K562 (cell line): ENCODE results near the gene ARHGAP8. TPM values are rescaled to one million over a fixed set of nuclear protein-coding genes. Genes with fewer than 3 reads are reported as not detected.
A peak's percentile ranks its signal among the peaks of the same experiment; 100 is the strongest.

Source experiments
- ATAC-seq: fragments of 200-7000 bp; cut with Tn5 transposase; 3 replicates; pipeline ENCODE4 v1.9.1; 2020; ENCODE audit warnings: moderate library complexity
- BruUV-seq: library from RNA; stranded (reverse); fragments of 400-500 nt; replicated peaks from 2 replicates; lab custom pipeline; 2021; lab: Mats Ljungman, UMichigan
- CTCF ChIA-PET: fragments of 300-600 bp; formaldehyde crosslinking; extraction: SDS; loops from one replicate; lab custom pipeline; 2021; ENCODE audit warnings: low intra/inter-chr PET ratio; lab: Yijun Ruan, JAX
- POLR2A ChIA-PET: fragments of 300-600, 350-650 bp; sonication (Branson Sonifier 250); formaldehyde crosslinking; extraction: SDS; loops from one replicate; lab custom pipeline; 2021; ENCODE audit warnings: antibody characterized with exemption, inconsistent platforms; lab: Yijun Ruan, JAX
- DNase-seq, 4 experiments: peaks; one replicate each; pipeline versions ENCODE4 v3.0.0 to v3.0.0-alpha.2; 2011 to 2018; ENCODE audit warnings: low spot score in 3 of 4, mixed read lengths in 3 of 4; ENCODE audit errors: extremely low read depth in 1 of 4
- FAIRE-seq: peaks from 2 replicates; lab custom pipeline; 2011; peaks lifted over from hg19 to GRCh38; lab: Jason Lieb, UNC
- H2AFZ ChIP-seq: 2 replicates; pipeline ENCODE4 v1.6.0; 2011; ENCODE audit warnings: low read depth, low read length, control low read depth, inconsistent platforms
- H3K27ac ChIP-seq: fragments of 200-600 bp; 3 replicates; pipeline ENCODE4 v1.8.0; 2011; ENCODE audit warnings: low read depth, mild to moderate bottlenecking, control low read depth, inconsistent platforms, low read length, moderate library complexity, mixed read lengths; ENCODE audit errors: extremely low read depth
- H3K27me3 ChIP-seq, 2 experiments: fragments of 300-600 bp in 1 of 2; 2 replicates in 1 of 2; 3 replicates in 1 of 2; pipeline versions ENCODE4 v1.6.0 to v1.8.0; 2011; ENCODE audit warnings: inconsistent platforms in 2 of 2, low read length in 2 of 2, mild to moderate bottlenecking in 1 of 2, mixed read lengths in 1 of 2, moderate library complexity in 1 of 2; ENCODE audit not compliant: control insufficient read depth in 2 of 2, insufficient read depth in 2 of 2
- H3K36me3 ChIP-seq: fragments of 300-600 bp; 3 replicates; pipeline ENCODE4 v1.8.0; 2011; ENCODE audit warnings: mild to moderate bottlenecking, low read length, inconsistent platforms; ENCODE audit not compliant: control insufficient read depth, insufficient read depth
- H3K4me1 ChIP-seq, 2 experiments: fragments of 200-600 bp in 1 of 2; replicated peaks in 1 of 2; 2 replicates in 1 of 2; 3 replicates in 1 of 2; pipeline versions ENCODE4 v1.5.1 to v1.8.0; 2011; ENCODE audit warnings: inconsistent platforms in 2 of 2, low read length in 2 of 2, mild to moderate bottlenecking in 1 of 2, mixed read lengths in 1 of 2, moderate library complexity in 1 of 2; ENCODE audit not compliant: control insufficient read depth in 2 of 2, insufficient read depth in 2 of 2
- H3K4me2 ChIP-seq: 2 replicates; pipeline ENCODE4 v1.6.1; 2011; ENCODE audit warnings: low read length, control low read depth, inconsistent platforms, mixed read lengths; ENCODE audit not compliant: insufficient read depth
- H3K4me3 ChIP-seq: fragments of 200-600 bp; sonication (generic), shearing (Covaris generic); 2 replicates; pipeline ENCODE4 v1.5.1; 2016; ENCODE audit warnings: control low read depth, inconsistent platforms
- H3K79me2 ChIP-seq: fragments of 200-600 bp; 3 replicates; pipeline ENCODE4 v1.8.0; 2011; ENCODE audit warnings: low read length, inconsistent platforms; ENCODE audit not compliant: control insufficient read depth, insufficient read depth
- H3K9ac ChIP-seq, 2 experiments: 2 replicates each; pipeline versions ENCODE4 v1.6.0 to v1.6.1; 2011; ENCODE audit warnings: low read depth in 2 of 2, low read length in 2 of 2, control low read depth in 1 of 2, inconsistent platforms in 1 of 2, mild to moderate bottlenecking in 1 of 2, mixed read lengths in 1 of 2; ENCODE audit not compliant: insufficient read depth in 1 of 2
- H3K9me1 ChIP-seq: one replicate; pipeline ENCODE4 v1.6.0; 2011; ENCODE audit warnings: inconsistent platforms, mild to moderate bottlenecking, low read length, moderate library complexity; ENCODE audit not compliant: control insufficient read depth, insufficient read depth
- H3K9me3 ChIP-seq: replicated peaks from 2 replicates; pipeline ENCODE4 v1.5.1; 2011; ENCODE audit warnings: low read depth, low read length, inconsistent platforms; ENCODE audit not compliant: control insufficient read depth, insufficient read depth
- H4K20me1 ChIP-seq: replicated peaks from 2 replicates; pipeline ENCODE4 v1.6.1; 2011; ENCODE audit warnings: low read length, inconsistent platforms, mixed read lengths; ENCODE audit not compliant: control insufficient read depth, insufficient read depth
- CBX3 ChIP-seq, 2 experiments: IDR thresholded peaks; 1 replicate in 1 of 2; 2 replicates in 1 of 2; pipeline ENCODE4 v1.6.1; 2012; ENCODE audit warnings: inconsistent platforms in 2 of 2, low read length in 2 of 2, borderline replicate concordance in 1 of 2, control low read depth in 1 of 2
- HDAC1 ChIP-seq, 2 experiments: fragments of 450-650 bp; IDR thresholded peaks; 2 replicates each; pipeline ENCODE4 v1.6.1; 2016 to 2017; ENCODE audit warnings: inconsistent platforms in 1 of 2, mild to moderate bottlenecking in 1 of 2, moderate library complexity in 1 of 2
- MECOM ChIP-seq: fragments of 250-450 bp; sonication (Bioruptor Pico); IDR thresholded peaks from 2 replicates; pipeline ENCODE4 v1.8.0; 2022; ENCODE audit warnings: inconsistent platforms
- PHB ChIP-seq: fragments of 250-450 bp; sonication (Bioruptor Pico); IDR thresholded peaks from 2 replicates; pipeline ENCODE4 v1.5.0; 2021
- POLR2G ChIP-seq: fragments of 200-400 bp; formaldehyde crosslinking; IDR thresholded peaks from 2 replicates; pipeline ENCODE4 v1.6.1; 2017; ENCODE audit warnings: low read depth, mild to moderate bottlenecking, antibody characterized with exemption, low read length, moderate library complexity
- RFX5 ChIP-seq: IDR thresholded peaks from 2 replicates; pipeline ENCODE4 v1.6.1; 2011; ENCODE audit warnings: low read depth, mild to moderate bottlenecking, improper control_type of control experiment, low read length
- SREBF1 ChIP-seq: fragments of 150-350 bp; IDR thresholded peaks from 2 replicates; pipeline ENCODE4 v1.6.1; 2014; ENCODE audit warnings: antibody characterized with exemption, low read depth, low read length, borderline replicate concordance
- ZEB2 ChIP-seq: fragments of 450-650 bp; IDR thresholded peaks from 2 replicates; pipeline ENCODE4 v1.6.1; 2016
- ZNF133 ChIP-seq: fragments of 250-450 bp; sonication (Bioruptor Pico); IDR thresholded peaks from 2 replicates; pipeline ENCODE4 v1.4.0; 2020; ENCODE audit warnings: mild to moderate bottlenecking
- ZNF668 ChIP-seq: fragments of 250-450 bp; sonication (Bioruptor Pico); IDR thresholded peaks from 2 replicates; pipeline ENCODE4 v1.8.0; 2022; ENCODE audit warnings: mild to moderate bottlenecking, inconsistent platforms
- WGBS: fragments of 100-300 bp; shearing (Covaris generic); methylation state at CpG from one replicate; pipeline ENCODE4 v1.1.6; 2016; ENCODE audit warnings: low coverage, mixed read lengths; ENCODE audit not compliant: insufficient coverage; ENCODE audit errors: missing lambda C conversion rate; 5-methylcytosine and 5-hydroxymethylcytosine counted together
- in situ Hi-C: fragments of 300-500 bp; cut with MboI; formaldehyde crosslinking; loops from 4 replicates; pipeline ENCODE4 v1.15.0; 2018; ENCODE audit warnings: inconsistent platforms, mixed read lengths
- intact Hi-C: fragments of 100-400 bp; cut with micrococcal nuclease; formaldehyde crosslinking; loops from 2 replicates; pipeline ENCODE4 v1.14.2; 2022
- polyA plus RNA-seq, 8 experiments: library from polyadenylated mRNA; depleted of rRNA in 4 of 8; stranded (reverse) in 5 of 8; unstranded in 3 of 8; fragments of >200 nt; fragmentation: Nextera tagmentation in 2 of 8; fragmentation: Illumina TruSeq in 1 of 8; extraction: Ambion mirVana in 2 of 8; extraction: Trizol in 1 of 8; gene quantifications; 2 replicates each; pipeline versions ENCODE4 v1.2.1 to v1.2.3, GENCODE V29; 2011 to 2014; ENCODE audit warnings: inconsistent platforms in 1 of 8, missing spikeins in 1 of 8
- total RNA-seq, 7 experiments: library from RNA; depleted of rRNA in 6 of 7; stranded (reverse); fragments of >200 nt in 6 of 7; fragmentation: Illumina TruSeq in 2 of 7; extraction: Trizol in 2 of 7; gene quantifications; 2 replicates each; pipeline versions ENCODE4 v1.2.1 to v1.2.3, GENCODE V29; 2011 to 2021; ENCODE audit warnings: low replicate concordance in 1 of 7
- TF ChIP-seq, protein P1 (sequence below): sonication (generic); formaldehyde crosslinking; IDR thresholded peaks from 2 replicates; pipeline ENCODE4 v1.8.1; 2023; ENCODE audit warnings: mild to moderate bottlenecking, missing genetic modification reagents

The ARHGAP8 gene
- total and polyA plus RNA-seq, 9 of the 15 experiments (the other 6 are each of a cell fraction or from before 2014, with no cell fraction given) = 0.15 to 2.2 (median 0.62) TPM

DNA sequence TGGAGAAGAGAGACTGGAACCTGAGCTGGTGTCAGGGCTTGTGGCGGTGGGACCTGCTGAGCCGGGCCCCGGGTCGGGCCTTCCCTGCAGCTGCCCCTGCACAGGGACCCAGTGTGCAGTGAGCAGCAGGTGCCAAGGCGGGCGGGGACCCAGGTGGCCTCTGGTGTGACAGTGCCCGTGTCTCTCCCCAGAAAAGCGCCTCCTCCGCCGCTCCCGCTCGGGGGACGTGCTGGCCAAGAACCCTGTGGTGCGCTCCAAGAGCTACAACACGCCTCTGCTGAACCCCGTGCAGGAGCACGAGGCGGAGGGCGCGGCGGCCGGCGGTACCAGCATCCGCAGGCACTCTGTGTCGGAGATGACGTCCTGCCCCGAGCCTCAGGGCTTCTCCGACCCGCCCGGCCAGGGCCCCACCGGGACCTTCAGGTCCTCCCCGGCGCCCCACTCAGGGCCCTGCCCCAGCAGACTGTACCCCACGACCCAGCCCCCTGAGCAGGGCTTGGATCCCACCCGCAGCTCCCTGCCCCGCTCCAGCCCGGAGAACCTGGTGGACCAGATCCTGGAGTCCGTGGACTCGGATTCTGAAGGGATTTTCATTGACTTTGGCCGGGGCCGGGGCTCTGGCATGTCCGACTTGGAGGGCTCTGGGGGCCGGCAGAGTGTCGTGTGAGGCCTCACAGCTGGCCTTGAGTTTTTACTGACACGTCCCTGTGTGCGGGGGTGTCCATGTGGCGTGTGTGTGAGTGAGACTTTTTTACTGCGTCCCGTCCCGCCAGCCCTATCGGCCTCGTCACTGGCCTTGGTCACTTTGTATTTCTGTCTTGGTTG is 15.6 kb upstream of the ARHGAP8 start:
- Histone ChIP-seq H3K4me2 (no peak overlapping the region), H2AFZ (no peak overlapping the region), H3K4me1 (peaks cover 0 to 50% of the 10 kb centered on the region in 2 experiments; a peak in 2 of 5 replicates), H3K36me3 (no peaks in the 10 kb centered on the region), H3K79me2 (no peaks in the 10 kb centered on the region), H3K9ac (no peak overlapping the region), H3K27ac (no peak overlapping the region), H4K20me1 (peaks cover 25% of the 10 kb centered on the region), H3K4me3 (no peak overlapping the region), H3K27me3 (no peaks in the 10 kb centered on the region), H3K9me3 (no peaks in the 10 kb centered on the region), H3K9me1 (no peaks in the 10 kb centered on the region)
- 59% methylated on average over 15 of the region's 52 CpGs for WGBS
- ChIA-PET POLR2A (no interaction called here), CTCF (interaction anchor here (0.6 to 4.0 kb wide), 3 partner anchors 37 to 52 kb away, joined by 3 to 31 read pairs (median 22); no protein-coding TSS in a partner anchor)
- ATAC-seq = no peak
- DNase-seq = no peak
- TF ChIP-seq, protein P1, sequence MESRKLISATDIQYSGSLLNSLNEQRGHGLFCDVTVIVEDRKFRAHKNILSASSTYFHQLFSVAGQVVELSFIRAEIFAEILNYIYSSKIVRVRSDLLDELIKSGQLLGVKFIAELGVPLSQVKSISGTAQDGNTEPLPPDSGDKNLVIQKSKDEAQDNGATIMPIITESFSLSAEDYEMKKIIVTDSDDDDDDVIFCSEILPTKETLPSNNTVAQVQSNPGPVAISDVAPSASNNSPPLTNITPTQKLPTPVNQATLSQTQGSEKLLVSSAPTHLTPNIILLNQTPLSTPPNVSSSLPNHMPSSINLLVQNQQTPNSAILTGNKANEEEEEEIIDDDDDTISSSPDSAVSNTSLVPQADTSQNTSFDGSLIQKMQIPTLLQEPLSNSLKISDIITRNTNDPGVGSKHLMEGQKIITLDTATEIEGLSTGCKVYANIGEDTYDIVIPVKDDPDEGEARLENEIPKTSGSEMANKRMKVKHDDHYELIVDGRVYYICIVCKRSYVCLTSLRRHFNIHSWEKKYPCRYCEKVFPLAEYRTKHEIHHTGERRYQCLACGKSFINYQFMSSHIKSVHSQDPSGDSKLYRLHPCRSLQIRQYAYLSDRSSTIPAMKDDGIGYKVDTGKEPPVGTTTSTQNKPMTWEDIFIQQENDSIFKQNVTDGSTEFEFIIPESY (CRISPR knock-in tag) = peak; percentile 75; the same call in 1 of the 2 replicates
- no peak for TF ChIP-seq ZNF133 (CRISPR knock-in tag)
- no peak for TF ChIP-seq HDAC1 (IDR thresholded peaks at IDR 0.05)
- no peak for TF ChIP-seq SREBF1
- TF ChIP-seq POLR2G = peak; percentile 31; the same call in 1 of the 2 replicates
- no peak for TF ChIP-seq PHB (CRISPR knock-in tag)
- no peak for TF ChIP-seq ZNF668 (CRISPR knock-in tag)
- no peak for TF ChIP-seq ZEB2
- TF ChIP-seq RFX5 = no peak
- TF ChIP-seq MECOM = no peak
- TF ChIP-seq CBX3 (IDR thresholded peaks at IDR 0.05; ENCODE audit: borderline replicate concordance in 1 of 2, low read length in 2 of 2) = no peak
- in situ Hi-C loops = no loop called here
- FAIRE-seq = no peak
- intact Hi-C loops = loop anchor here (1.0 to 5.0 kb wide), 2 partner anchors 39 to 54 kb away; no protein-coding TSS in a partner anchor
- BruUV-seq = no TSS peak
